ENCODE data around the gene MYG1.
A peak's percentile ranks its signal among the peaks of the same experiment; 100 is the strongest.

The MYG1 gene

DNA sequence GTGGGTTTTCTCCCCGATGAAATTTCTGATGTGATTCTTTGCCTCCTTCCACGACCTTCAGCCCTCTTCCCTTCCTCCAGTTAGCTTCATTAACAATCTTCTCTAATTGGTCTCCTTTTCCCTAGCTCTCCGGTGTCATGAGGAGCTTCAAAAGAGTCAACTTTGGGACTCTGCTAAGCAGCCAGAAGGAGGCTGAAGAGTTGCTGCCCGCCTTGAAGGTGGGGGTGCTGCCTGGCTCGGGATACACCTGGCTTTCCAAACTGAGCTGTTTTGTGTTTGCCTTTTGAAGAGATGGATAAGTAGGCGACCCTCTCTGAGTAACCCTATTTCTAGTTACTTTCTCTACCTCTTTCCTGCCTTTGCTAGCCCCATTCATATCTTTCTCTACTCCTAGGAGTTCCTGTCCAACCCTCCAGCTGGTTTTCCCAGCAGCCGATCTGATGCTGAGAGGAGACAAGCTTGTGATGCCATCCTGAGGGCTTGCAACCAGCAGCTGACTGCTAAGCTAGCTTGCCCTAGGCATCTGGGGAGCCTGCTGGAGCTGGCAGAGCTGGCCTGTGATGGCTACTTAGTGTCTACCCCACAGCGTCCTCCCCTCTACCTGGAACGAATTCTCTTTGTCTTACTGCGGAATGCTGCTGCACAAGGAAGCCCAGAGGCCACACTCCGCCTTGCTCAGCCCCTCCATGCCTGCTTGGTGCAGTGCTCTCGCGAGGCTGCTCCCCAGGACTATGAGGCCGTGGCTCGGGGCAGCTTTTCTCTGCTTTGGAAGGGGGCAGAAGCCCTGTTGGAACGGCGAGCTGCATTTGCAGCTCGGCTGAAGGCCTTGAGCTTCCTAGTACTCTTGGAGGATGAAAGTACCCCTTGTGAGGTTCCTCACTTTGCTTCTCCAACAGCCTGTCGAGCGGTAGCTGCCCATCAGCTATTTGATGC is 30.6 kb upstream of the MYG1 start:
- Mint-ChIP-seq H3K9me3 (no peaks in the 10 kb centered on the region), H3K4me3 (peak overlapping the region; percentile 99), H3K27me3 (ENCODE audit: low read depth) (no peaks in the 10 kb centered on the region), H3K4me1 (ENCODE audit: low read depth) (peaks cover 33% of the 10 kb centered on the region), H3K36me3 (ENCODE audit: low read depth) (peaks cover 17% of the 10 kb centered on the region), H3K27ac (peak overlapping the region; percentile 95)

DNA sequence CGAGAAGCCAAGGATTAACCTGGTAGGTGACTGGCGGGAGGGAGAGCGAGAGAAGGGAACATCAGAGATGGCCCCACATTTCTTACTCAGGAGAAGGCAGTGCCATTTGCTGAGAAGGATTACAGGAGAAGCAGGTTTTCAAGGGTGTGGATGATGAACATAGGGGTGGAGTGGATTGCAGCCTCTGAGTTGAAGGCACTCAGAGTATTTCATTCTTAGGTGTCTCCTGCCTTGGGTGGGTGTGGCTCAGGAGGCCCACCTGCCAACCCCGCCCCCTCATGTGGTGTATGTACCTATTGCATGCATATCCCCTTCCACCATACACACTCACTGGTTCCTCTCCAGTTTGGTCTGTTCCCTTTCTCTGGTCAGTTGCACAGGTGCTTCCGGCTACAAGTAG is 25.1 kb upstream of the MYG1 start:
- no peaks in the 10 kb centered on the region for H3K27me3 Mint-ChIP-seq (ENCODE audit: low read depth)
- peaks cover 28% of the 10 kb centered on the region for H3K4me1 Mint-ChIP-seq (ENCODE audit: low read depth)
- no peak overlapping the region for H3K4me3 Mint-ChIP-seq
- no peaks in the 10 kb centered on the region for H3K9me3 Mint-ChIP-seq
- peak overlapping the region; percentile 10 for H3K27ac Mint-ChIP-seq
- peaks cover 32% of the 10 kb centered on the region for H3K36me3 Mint-ChIP-seq (ENCODE audit: low read depth)

DNA sequence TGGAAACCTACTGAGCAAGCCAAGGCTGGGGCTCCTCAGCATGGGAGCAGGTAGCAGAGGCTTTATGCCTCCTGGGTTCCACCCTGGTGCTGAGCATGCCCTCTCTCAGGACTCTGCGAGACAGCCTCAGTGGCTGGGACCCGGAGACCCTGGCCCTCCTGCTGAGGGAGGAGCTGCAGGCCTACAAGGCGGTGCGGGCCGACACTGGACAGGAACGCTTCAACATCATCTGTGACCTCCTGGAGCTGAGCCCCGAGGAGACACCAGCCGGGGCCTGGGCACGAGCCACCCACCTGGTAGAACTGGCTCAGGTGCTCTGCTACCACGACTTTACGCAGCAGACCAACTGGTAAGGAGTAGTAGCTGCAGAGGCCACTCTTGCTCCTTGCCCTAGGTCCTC is 23.0 kb upstream of the MYG1 start:
- Mint-ChIP-seq H3K4me3 (no peak overlapping the region), H3K4me1 (ENCODE audit: low read depth) (peaks cover 16% of the 10 kb centered on the region), H3K27me3 (ENCODE audit: low read depth) (no peaks in the 10 kb centered on the region), H3K27ac (no peak overlapping the region), H3K36me3 (ENCODE audit: low read depth) (peaks cover 34% of the 10 kb centered on the region), H3K9me3 (no peaks in the 10 kb centered on the region)

DNA sequence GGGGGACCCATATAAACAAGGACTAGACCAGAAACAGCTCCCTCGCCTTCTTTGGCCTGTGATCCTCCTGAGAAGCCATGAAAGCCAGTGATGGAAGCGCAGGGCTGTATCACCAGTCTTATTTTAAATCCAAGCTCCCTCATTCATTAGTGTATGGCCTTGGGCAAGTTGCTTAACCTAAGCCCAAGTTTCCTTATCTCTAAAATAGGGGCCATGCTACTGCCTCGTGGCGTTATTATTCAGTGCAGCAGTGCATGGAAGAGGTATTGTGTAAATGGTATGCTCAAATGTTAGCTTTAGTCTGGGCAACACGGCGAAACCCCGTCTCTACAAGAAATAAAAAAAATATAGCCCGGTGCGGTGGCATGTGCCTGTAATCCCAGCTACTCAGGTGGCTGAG is 21.5 kb upstream of the MYG1 start:
- no peaks in the 10 kb centered on the region for H3K9me3 Mint-ChIP-seq
- no peak overlapping the region for H3K27ac Mint-ChIP-seq
- peaks cover 37% of the 10 kb centered on the region for H3K36me3 Mint-ChIP-seq (ENCODE audit: low read depth)
- H3K27me3 Mint-ChIP-seq (ENCODE audit: low read depth) = no peaks in the 10 kb centered on the region
- H3K4me3 Mint-ChIP-seq = no peak overlapping the region
- H3K4me1 Mint-ChIP-seq (ENCODE audit: low read depth) = peaks cover 11% of the 10 kb centered on the region

DNA sequence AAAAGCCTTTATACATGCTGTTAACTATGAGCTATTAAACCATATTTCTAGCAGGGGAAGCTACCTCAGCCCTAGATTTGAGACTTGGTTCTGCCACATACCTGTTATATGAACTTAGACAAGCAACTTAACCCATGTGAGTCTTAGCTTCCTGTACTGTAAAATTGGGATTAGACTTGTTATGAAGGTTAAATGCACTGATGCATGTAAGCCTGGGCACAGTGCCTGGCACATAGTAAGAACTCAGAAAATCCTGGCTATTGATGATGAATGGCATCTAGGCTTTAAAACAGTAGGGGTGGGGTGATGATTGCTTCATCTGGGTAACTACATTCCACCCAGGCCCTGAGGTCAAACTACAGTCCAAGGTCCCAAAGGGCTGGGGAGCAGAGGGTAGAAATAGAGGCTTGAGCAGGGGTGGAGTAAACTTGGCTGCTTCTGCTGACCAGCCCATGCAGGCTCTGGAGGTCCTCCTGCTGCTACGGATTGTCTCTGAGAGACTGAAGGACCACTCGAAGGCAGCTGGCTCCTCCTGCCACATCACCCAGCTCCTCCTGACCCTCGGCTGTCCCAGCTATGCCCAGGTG is 20.1 kb upstream of the MYG1 start:
- no peaks in the 10 kb centered on the region for H3K27me3 Mint-ChIP-seq (ENCODE audit: low read depth)
- no peaks in the 10 kb centered on the region for H3K9me3 Mint-ChIP-seq
- H3K27ac Mint-ChIP-seq = no peak overlapping the region
- no peak overlapping the region for H3K4me3 Mint-ChIP-seq
- peaks cover 43% of the 10 kb centered on the region for H3K36me3 Mint-ChIP-seq (ENCODE audit: low read depth)
- H3K4me1 Mint-ChIP-seq (ENCODE audit: low read depth) = peaks cover 8% of the 10 kb centered on the region

DNA sequence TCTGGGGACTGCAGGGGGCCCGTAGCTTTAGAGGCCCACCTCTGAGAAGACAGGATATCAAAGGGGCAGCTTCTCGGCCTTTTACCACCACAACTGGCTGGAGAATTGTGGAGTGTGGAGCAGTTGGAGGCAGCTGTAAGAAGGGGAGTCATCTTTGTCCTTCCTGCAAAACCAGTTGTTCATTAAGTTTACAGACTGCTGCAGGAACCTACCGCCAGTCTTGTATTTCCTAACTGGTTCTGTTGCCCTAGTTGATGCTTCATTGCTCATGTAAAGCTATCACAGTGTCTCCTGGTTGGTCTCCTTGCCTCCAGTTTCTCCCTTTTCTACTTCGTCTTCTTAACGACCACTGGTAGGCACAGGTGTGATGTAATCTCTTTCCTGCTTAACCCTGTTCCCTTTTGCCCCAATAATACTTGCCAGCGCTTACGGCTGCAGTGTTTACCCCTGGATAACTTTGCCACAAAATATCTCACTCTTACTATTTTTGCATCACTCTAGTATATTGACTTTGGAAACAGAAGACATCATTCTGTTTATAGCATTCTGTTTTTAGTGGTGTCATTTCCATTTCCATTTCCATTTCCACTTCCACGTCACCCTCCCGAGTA is 19.5 kb upstream of the MYG1 start:
- Mint-ChIP-seq H3K27me3 (ENCODE audit: low read depth) (no peaks in the 10 kb centered on the region), H3K36me3 (ENCODE audit: low read depth) (peaks cover 43% of the 10 kb centered on the region), H3K27ac (no peak overlapping the region), H3K4me1 (ENCODE audit: low read depth) (peaks cover 8% of the 10 kb centered on the region), H3K4me3 (no peak overlapping the region), H3K9me3 (no peaks in the 10 kb centered on the region)

DNA sequence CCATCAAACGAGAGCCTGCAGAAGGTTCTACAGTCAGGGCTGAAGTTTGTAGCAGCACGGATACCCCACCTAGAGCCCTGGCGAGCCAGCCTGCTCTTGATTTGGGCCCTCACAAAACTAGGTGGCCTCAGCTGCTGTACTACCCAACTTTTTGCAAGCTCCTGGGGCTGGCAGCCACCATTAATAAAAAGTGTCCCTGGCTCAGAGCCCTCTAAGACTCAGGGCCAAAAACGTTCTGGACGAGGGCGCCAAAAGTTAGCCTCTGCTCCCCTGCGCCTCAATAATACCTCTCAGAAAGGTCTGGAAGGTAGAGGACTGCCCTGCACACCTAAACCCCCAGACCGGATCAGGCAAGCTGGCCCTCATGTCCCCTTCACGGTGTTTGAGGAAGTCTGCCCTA is 13.0 kb upstream of the MYG1 start:
- Mint-ChIP-seq H3K4me1 (ENCODE audit: low read depth) (peaks cover 4% of the 10 kb centered on the region), H3K27me3 (ENCODE audit: low read depth) (no peaks in the 10 kb centered on the region), H3K36me3 (ENCODE audit: low read depth) (peaks cover 50% of the 10 kb centered on the region), H3K4me3 (no peak overlapping the region), H3K9me3 (no peaks in the 10 kb centered on the region), H3K27ac (no peak overlapping the region)

DNA sequence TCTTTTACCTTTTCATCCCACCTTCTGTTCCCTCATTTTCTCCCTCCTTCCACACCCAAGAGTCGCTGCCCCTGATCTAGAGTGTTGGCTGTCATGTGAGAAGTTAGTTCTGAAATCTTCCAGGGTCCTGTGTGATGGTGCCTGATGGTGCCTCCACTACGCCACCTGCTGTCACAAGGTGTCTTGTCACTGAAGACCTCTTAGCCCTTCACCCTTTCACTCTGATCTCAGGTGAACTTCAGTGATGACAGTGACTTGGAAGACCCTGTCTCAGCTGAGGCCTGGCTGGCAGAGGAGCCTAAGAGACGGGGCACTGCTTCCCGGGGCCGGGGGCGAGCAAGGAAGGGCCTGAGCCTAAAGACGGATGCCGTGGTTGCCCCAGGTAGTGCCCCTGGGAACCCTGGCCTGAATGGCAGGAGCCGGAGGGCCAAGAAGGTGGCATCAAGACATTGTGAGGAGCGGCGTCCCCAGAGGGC is 11.7 kb upstream of the MYG1 start:
- H3K27me3 Mint-ChIP-seq (ENCODE audit: low read depth) = no peaks in the 10 kb centered on the region
- H3K27ac Mint-ChIP-seq = peak overlapping the region; percentile 57
- no peak overlapping the region for H3K4me3 Mint-ChIP-seq
- peaks cover 4% of the 10 kb centered on the region for H3K4me1 Mint-ChIP-seq (ENCODE audit: low read depth)
- H3K36me3 Mint-ChIP-seq (ENCODE audit: low read depth) = peaks cover 47% of the 10 kb centered on the region
- no peaks in the 10 kb centered on the region for H3K9me3 Mint-ChIP-seq

DNA sequence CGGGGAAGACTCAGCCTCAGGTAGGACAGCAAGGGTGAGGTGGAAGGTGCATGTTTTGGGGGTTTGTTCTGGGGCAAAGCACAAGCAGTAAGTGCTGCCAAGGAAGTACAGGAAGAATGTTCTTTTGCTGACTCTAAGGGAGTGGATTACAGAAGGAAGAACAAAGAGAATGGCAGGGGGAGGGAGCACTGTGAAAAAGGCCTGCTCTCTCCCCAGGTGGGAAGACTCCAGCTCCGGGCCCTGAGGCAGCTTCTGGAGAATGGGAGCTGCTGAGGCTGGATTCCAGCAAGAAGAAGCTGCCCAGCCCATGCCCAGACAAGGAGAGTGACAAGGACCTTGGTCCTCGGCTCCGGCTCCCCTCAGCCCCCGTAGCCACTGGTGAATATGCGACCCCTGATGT is 11.2 kb upstream of the MYG1 start:
- Mint-ChIP-seq H3K27me3 (ENCODE audit: low read depth) (no peaks in the 10 kb centered on the region), H3K4me3 (no peak overlapping the region), H3K36me3 (ENCODE audit: low read depth) (peaks cover 47% of the 10 kb centered on the region), H3K9me3 (no peaks in the 10 kb centered on the region), H3K27ac (peak overlapping the region; percentile 57), H3K4me1 (ENCODE audit: low read depth) (peaks cover 4% of the 10 kb centered on the region)

DNA sequence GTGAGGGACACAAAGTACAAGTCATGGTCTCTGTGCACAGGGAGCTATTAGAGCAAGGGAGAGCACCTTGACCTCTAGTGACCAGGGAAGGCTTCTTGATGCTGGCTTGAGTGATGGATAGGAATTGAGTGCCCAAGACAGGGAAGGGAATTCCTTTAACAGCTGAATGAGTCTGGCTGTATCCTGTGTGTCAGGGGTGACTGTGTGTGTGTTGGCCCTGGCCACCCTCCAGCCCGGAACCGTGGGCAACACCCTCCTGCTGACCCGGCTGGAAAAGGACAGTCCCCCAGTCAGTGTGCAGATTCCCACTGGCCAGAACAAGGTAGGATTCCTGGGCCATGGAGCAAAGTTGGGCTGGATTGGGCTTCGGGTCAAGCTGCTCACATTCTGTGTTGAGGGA is 9.6 kb upstream of the MYG1 start:
- Mint-ChIP-seq H3K9me3 (no peaks in the 10 kb centered on the region), H3K4me3 (no peak overlapping the region), H3K27ac (no peak overlapping the region), H3K27me3 (ENCODE audit: low read depth) (no peaks in the 10 kb centered on the region), H3K36me3 (ENCODE audit: low read depth) (peaks cover 43% of the 10 kb centered on the region), H3K4me1 (ENCODE audit: low read depth) (peaks cover 5% of the 10 kb centered on the region)

DNA sequence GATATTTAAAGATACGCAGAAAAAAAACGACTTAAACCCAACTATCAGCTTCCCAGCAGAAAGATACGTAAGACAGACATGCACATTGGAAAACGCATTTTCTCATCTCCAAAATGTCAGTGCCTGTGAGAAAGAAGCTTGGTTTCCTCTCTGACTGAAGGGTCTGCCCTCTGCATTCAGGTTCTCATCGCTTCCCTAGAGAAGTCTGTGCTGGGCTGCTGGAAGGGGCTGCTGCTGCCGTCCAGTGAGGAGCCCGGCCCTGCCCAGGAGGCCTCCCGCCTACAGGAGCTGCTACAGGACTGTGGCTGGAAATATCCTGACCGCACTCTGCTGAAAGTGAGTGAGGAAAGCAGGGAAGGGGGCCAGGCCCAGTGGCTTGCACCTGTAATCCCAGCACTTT is 8.8 kb upstream of the MYG1 start:
- no peaks in the 10 kb centered on the region for H3K9me3 Mint-ChIP-seq
- no peaks in the 10 kb centered on the region for H3K27me3 Mint-ChIP-seq (ENCODE audit: low read depth)
- H3K36me3 Mint-ChIP-seq (ENCODE audit: low read depth) = peaks cover 48% of the 10 kb centered on the region
- H3K27ac Mint-ChIP-seq = no peak overlapping the region
- no peak overlapping the region for H3K4me3 Mint-ChIP-seq
- H3K4me1 Mint-ChIP-seq (ENCODE audit: low read depth) = peaks cover 9% of the 10 kb centered on the region

DNA sequence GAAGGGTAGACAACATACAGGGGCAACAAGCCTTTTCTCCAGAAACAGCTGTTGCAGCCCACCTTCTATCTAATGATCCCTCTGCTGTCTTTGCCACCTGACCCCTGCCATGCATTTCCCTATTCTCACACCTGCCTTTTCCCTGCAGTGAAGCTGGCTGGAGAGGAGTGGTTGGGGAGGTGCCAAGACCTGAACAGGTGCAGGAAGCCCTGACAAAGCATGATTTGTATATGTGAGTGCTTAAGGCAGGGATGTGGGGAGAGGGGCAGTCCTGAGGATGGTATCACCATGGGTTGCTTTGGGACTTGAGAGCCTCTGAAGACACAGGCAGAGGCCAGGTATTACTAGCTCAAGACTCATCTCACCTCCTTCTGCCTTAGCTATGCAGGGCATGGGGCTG is 7.1 kb upstream of the MYG1 start:
- no peak overlapping the region for H3K27ac Mint-ChIP-seq
- H3K4me3 Mint-ChIP-seq = no peak overlapping the region
- peaks cover 48% of the 10 kb centered on the region for H3K36me3 Mint-ChIP-seq (ENCODE audit: low read depth)
- H3K4me1 Mint-ChIP-seq (ENCODE audit: low read depth) = peaks cover 21% of the 10 kb centered on the region
- no peaks in the 10 kb centered on the region for H3K9me3 Mint-ChIP-seq
- no peaks in the 10 kb centered on the region for H3K27me3 Mint-ChIP-seq (ENCODE audit: low read depth)

DNA sequence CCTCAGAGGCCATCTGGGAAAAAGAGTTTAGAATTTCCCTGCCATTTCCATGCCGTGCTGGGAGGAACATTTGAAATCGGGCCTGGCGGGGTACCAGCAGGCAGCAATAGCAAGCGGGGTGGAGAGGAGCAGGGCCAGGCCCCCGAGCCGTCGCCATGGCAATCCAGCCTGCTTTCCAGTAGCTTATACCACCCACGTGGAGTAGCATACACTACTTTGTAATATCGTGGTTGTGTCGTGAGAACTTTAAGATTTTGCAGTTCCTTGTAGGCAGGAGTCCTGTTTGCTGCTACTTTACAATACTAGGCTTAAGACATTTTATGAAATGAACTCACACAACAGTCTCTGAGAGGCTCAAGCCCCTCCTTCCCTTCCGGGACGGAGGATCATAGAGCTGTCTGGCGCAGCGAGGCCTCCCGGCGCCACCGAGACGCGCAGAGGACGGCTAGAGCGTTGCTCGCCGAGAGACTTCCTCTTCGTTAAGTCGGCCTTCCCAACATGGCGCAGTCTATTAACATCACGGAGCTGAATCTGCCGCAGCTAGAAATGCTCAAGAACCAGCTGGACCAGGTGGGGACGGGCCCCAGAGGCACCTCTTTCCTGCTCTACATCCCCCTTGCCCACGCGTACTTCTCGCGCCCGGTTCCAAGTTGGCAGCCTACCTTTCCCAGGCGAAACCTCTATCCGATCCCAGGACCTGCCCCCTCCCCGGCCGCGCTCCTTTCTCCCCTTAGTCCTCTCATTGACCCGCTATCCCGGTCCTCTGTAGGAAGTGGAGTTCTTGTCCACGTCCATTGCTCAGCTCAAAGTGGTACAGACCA is 4.2 kb upstream of the MYG1 start, which contains the start of gene PFDN5:
PFDN5 (plus strand) TSS at position 473 of the 821 bp plus-strand sequence; CDS start at position 499, 26 bp downstream.
- peaks cover 42% of the 10 kb centered on the region for H3K36me3 Mint-ChIP-seq (ENCODE audit: low read depth)
- no peaks in the 10 kb centered on the region for H3K9me3 Mint-ChIP-seq
- H3K27me3 Mint-ChIP-seq (ENCODE audit: low read depth) = no peaks in the 10 kb centered on the region
- peak within 1 kb of the TSS; percentile 92 for H3K27ac Mint-ChIP-seq
- peaks cover 33% of the 10 kb centered on the region for H3K4me1 Mint-ChIP-seq (ENCODE audit: low read depth)
- H3K4me3 Mint-ChIP-seq = peak within 1 kb of the TSS; percentile 96

DNA sequence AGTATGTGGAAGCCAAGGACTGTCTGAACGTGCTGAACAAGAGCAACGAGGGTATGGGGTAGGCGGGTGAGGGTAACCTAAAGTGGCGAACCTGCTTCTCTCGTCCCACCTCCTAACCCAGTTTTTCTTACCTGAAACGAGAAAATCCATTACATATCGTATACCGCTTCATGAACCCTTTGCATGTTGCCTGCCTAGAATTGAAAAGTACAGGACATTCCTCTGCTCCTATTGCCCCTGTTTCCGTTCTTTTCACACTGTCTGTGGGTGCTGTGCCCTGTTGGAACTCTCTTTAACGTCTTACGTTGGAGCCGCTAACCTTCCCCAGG is 3.6 kb upstream of the MYG1 start:
- H3K4me3 Mint-ChIP-seq = peak overlapping the region; percentile 96

More for the DNA sequence above, 3.6 kb upstream of the MYG1 start:
- peaks cover 39% of the 10 kb centered on the region for H3K4me1 Mint-ChIP-seq (ENCODE audit: low read depth)
- peaks cover 44% of the 10 kb centered on the region for H3K36me3 Mint-ChIP-seq (ENCODE audit: low read depth)
- no peaks in the 10 kb centered on the region for H3K27me3 Mint-ChIP-seq (ENCODE audit: low read depth)
- H3K9me3 Mint-ChIP-seq = no peaks in the 10 kb centered on the region
- peak overlapping the region; percentile 92 for H3K27ac Mint-ChIP-seq
